HEK293 (cell line): ENCODE measurements around the gene RAD17.

Source experiments
- YY1 ChIP-seq: fragments of 450-650 bp; formaldehyde crosslinking; IDR thresholded peaks from 2 replicates; pipeline ENCODE4 v1.5.1; 2018; ENCODE audit warnings: missing biosample characterization, missing genetic modification characterization
- ZNF341 ChIP-seq: fragments of 450-650 bp; formaldehyde crosslinking; IDR thresholded peaks from 2 replicates; pipeline ENCODE4; 2016; ENCODE audit warnings: low read depth, missing biosample characterization, missing genetic modification characterization
- ZNF600 ChIP-seq: fragments of 450-650 bp; formaldehyde crosslinking; IDR thresholded peaks from 2 replicates; pipeline ENCODE4 v1.5.1; 2016; ENCODE audit warnings: missing biosample characterization, missing genetic modification characterization

- TF ChIP-seq YY1, result no peak
- TF ChIP-seq ZNF341 (tag by site-specific recombination), result no peak
- no peak for TF ChIP-seq ZNF600
Measured at GRCh38 chr5:69454460-69455249, 85.0 kb downstream of the RAD17 start.
